HepG2 (cell line): ENCODE data around the gene SLC25A44. TPM values are rescaled to one million over a fixed set of nuclear protein-coding genes. Genes with fewer than 3 reads are reported as not detected.

ENCODE experiments used
- ATAC-seq: fragments of 200-7000 bp; cut with Tn5 transposase; 3 replicates; pipeline ENCODE4 v1.9.1; 2020; ENCODE audit warnings: mild to moderate bottlenecking, moderate library complexity
- BruUV-seq: library from RNA; stranded (reverse); fragments of 400-500 nt; replicated peaks from 2 replicates; lab custom pipeline; 2021; lab: Mats Ljungman, UMichigan
- CTCF ChIA-PET: fragments of 300-600 bp; formaldehyde crosslinking; extraction: SDS; loops from one replicate; lab custom pipeline; 2021; ENCODE audit warnings: low total read pairs, inconsistent platforms, low intra/inter-chr PET ratio; lab: Yijun Ruan, JAX
- POLR2A ChIA-PET: fragments of 350-600 bp; sonication (Branson Sonifier 250); formaldehyde crosslinking; loops from one replicate; lab custom pipeline; 2020; ENCODE audit warnings: antibody characterized with exemption, inconsistent platforms; lab: Yijun Ruan, JAX
- DNase-seq: peaks from one replicate; pipeline ENCODE4 v3.0.0-alpha.2; 2015; ENCODE audit warnings: low spot score
- FAIRE-seq: peaks from 3 replicates; lab custom pipeline; 2011; peaks lifted over from hg19 to GRCh38; lab: Jason Lieb, UNC
- H2AFZ ChIP-seq: one replicate; pipeline ENCODE4 v1.6.1; 2011; ENCODE audit warnings: low read length, inconsistent platforms
- H3K27ac ChIP-seq: fragments of 300-600 bp; 3 replicates; pipeline ENCODE4 v1.8.0; 2011; ENCODE audit warnings: mixed run types, mild to moderate bottlenecking, mixed read lengths, low read length, inconsistent platforms; ENCODE audit not compliant: insufficient read depth; ENCODE audit errors: extremely low read length
- H3K27me3 ChIP-seq, 2 experiments: fragments of 200-600 bp in 1 of 2; 2 replicates in 1 of 2; 3 replicates in 1 of 2; pipeline versions ENCODE4 v1.6.0 to v1.8.0; 2011; ENCODE audit warnings: low read length in 2 of 2, mild to moderate bottlenecking in 2 of 2, moderate library complexity in 2 of 2, inconsistent platforms in 1 of 2; ENCODE audit not compliant: insufficient read depth in 2 of 2, control insufficient read depth in 1 of 2
- H3K36me3 ChIP-seq, 2 experiments: fragments of 200-600 bp in 1 of 2; replicated peaks in 1 of 2; 2 replicates in 1 of 2; 3 replicates in 1 of 2; pipeline versions ENCODE4 v1.5.1 to v1.8.0; 2011; ENCODE audit warnings: low read length in 2 of 2, inconsistent platforms in 1 of 2; ENCODE audit not compliant: insufficient read depth in 2 of 2, control insufficient read depth in 1 of 2
- H3K4me1 ChIP-seq: 2 replicates; pipeline ENCODE4 v1.5.1; 2012; ENCODE audit warnings: low read length, inconsistent platforms; ENCODE audit not compliant: insufficient read depth
- H3K4me2 ChIP-seq: 2 replicates; pipeline ENCODE4 v1.6.0; 2011; ENCODE audit warnings: low read depth, low read length, inconsistent platforms
- H3K4me3 ChIP-seq, 3 experiments: fragments of 200-600 bp in 1 of 3; sonication (generic), shearing (Covaris generic) in 1 of 3; replicated peaks in 1 of 3; 2 replicates each; pipeline ENCODE4 v1.5.1; 2011 to 2016; ENCODE audit warnings: low read length in 3 of 3, inconsistent platforms in 2 of 3, low read depth in 2 of 3, mild to moderate bottlenecking in 2 of 3, control low read depth in 1 of 3, mixed read lengths in 1 of 3; ENCODE audit not compliant: insufficient read depth in 1 of 3
- H3K79me2 ChIP-seq: one replicate; pipeline ENCODE4 v1.6.1; 2011; ENCODE audit warnings: low read length, inconsistent platforms; ENCODE audit not compliant: insufficient read depth
- H3K9ac ChIP-seq: 2 replicates; pipeline ENCODE4 v1.6.0; 2011; ENCODE audit warnings: mild to moderate bottlenecking, low read depth, low read length, inconsistent platforms; ENCODE audit not compliant: insufficient read depth
- H3K9me3 ChIP-seq: 2 replicates; pipeline ENCODE4 v1.5.1; 2012; ENCODE audit warnings: mild to moderate bottlenecking, low read length
- H4K20me1 ChIP-seq: 2 replicates; pipeline ENCODE4 v1.6.0; 2011; ENCODE audit warnings: inconsistent platforms, mild to moderate bottlenecking, low read length, moderate library complexity; ENCODE audit not compliant: insufficient read depth
- ARNTL ChIP-seq: sonication (generic); formaldehyde crosslinking; IDR thresholded peaks from 2 replicates; pipeline ENCODE4 v1.4.0; 2020; ENCODE audit warnings: mild to moderate bottlenecking, missing genetic modification reagents
- CBX2 ChIP-seq, 2 experiments: fragments of 200-600 bp in 1 of 2; sonication (generic); formaldehyde crosslinking in 1 of 2; IDR thresholded peaks; 2 replicates each; pipeline versions ENCODE4 v1.7.0 to v1.8.1; 2018 to 2022; ENCODE audit warnings: low read depth in 2 of 2, low read length in 1 of 2, mild to moderate bottlenecking in 1 of 2, missing genetic modification reagents in 1 of 2
- ESRRA ChIP-seq: sonication (generic); formaldehyde crosslinking; IDR thresholded peaks from 2 replicates; pipeline ENCODE4 v1.5.1; 2020; ENCODE audit warnings: mild to moderate bottlenecking, low read depth, missing genetic modification reagents
- HOXD1 ChIP-seq: sonication (generic); formaldehyde crosslinking; IDR thresholded peaks from 2 replicates; pipeline ENCODE4 v1.5.0; 2020; ENCODE audit warnings: missing genetic modification reagents
- IRX3 ChIP-seq: sonication (generic); formaldehyde crosslinking; IDR thresholded peaks from 2 replicates; pipeline ENCODE4 v1.8.1; 2023; ENCODE audit warnings: mild to moderate bottlenecking, low read depth, missing genetic modification reagents, borderline replicate concordance
- KLF12 ChIP-seq: sonication (generic); formaldehyde crosslinking; IDR thresholded peaks from 2 replicates; pipeline ENCODE4 v1.4.0; 2020; ENCODE audit warnings: missing genetic modification reagents, borderline replicate concordance
- MAFF ChIP-seq: IDR thresholded peaks from 2 replicates; pipeline ENCODE4 v1.6.1; 2011; ENCODE audit warnings: low read depth, low read length, improper control_type of control experiment
- NCOA1 ChIP-seq: sonication (generic); formaldehyde crosslinking; IDR thresholded peaks from 2 replicates; pipeline ENCODE4 v1.9.0; 2021; ENCODE audit warnings: missing genetic modification reagents
- PRDM4 ChIP-seq: sonication (generic); formaldehyde crosslinking; IDR thresholded peaks from 2 replicates; pipeline ENCODE4 v1.9.0; 2021; ENCODE audit warnings: missing genetic modification reagents, borderline replicate concordance
- TFDP1 ChIP-seq: IDR thresholded peaks from 2 replicates; pipeline ENCODE4 v1.6.1; 2016; ENCODE audit warnings: missing compliant biosample characterization, missing genetic modification reagents, borderline replicate concordance
- YEATS2 ChIP-seq: sonication (generic); formaldehyde crosslinking; IDR thresholded peaks from 2 replicates; pipeline ENCODE4 v1.4.0; 2020; ENCODE audit warnings: missing genetic modification reagents, borderline replicate concordance
- ZBTB37 ChIP-seq: sonication (generic); formaldehyde crosslinking; IDR thresholded peaks from 2 replicates; pipeline ENCODE4 v1.4.0; 2020; ENCODE audit warnings: mild to moderate bottlenecking, missing genetic modification reagents
- ZFAT ChIP-seq: sonication (generic); formaldehyde crosslinking; conservative IDR thresholded peaks from 2 replicates; pipeline ENCODE4 v1.8.1; 2023; ENCODE audit warnings: missing genetic modification reagents, inconsistent platforms
- ZFP36L1 ChIP-seq: sonication (generic); formaldehyde crosslinking; IDR thresholded peaks from 2 replicates; pipeline ENCODE4 v1.8.0; 2022; ENCODE audit warnings: mild to moderate bottlenecking, missing genetic modification reagents, moderate library complexity
- ZFX ChIP-seq: sonication (generic); formaldehyde crosslinking; IDR thresholded peaks from 2 replicates; pipeline ENCODE4 v1.4.0; 2020; ENCODE audit warnings: mild to moderate bottlenecking, low read depth, missing genetic modification reagents, moderate library complexity
- ZNF282 ChIP-seq: fragments of 450-650 bp; IDR thresholded peaks from 2 replicates; pipeline ENCODE4 v1.6.1; 2018; ENCODE audit not compliant: partially characterized antibody
- WGBS: methylation state at CpG from one replicate; pipeline ENCODE4 v1.1.6; 2017; ENCODE audit warnings: low lambda C conversion rate; 5-methylcytosine and 5-hydroxymethylcytosine counted together
- in situ Hi-C: cut with HindIII; loops from 2 replicates; pipeline ENCODE4 v1.10.0; 2017; ENCODE audit warnings: low pct_unique_long_range_greater_than_20kb; ENCODE audit not compliant: extremely low pct_ligation_motif_present
- intact Hi-C: fragments of 100-400 bp; cut with micrococcal nuclease; formaldehyde crosslinking; loops from one replicate; pipeline ENCODE4 v1.10.0; 2022; ENCODE audit not compliant: unreplicated experiment
- polyA plus RNA-seq, 8 experiments: library from polyadenylated mRNA; depleted of rRNA in 3 of 8; stranded (reverse) in 7 of 8; unstranded in 1 of 8; fragments of >200 nt; fragmentation: Illumina TruSeq in 4 of 8; extraction: Trizol in 4 of 8; gene quantifications; 2 replicates each; pipeline versions ENCODE4 v1.2.1 to v1.2.3, GENCODE V29; 2011 to 2016; ENCODE audit warnings: low read depth in 4 of 8, missing spikeins in 1 of 8, mixed read lengths in 1 of 8; ENCODE audit not compliant: insufficient read depth in 1 of 8
- total RNA-seq, 5 experiments: library from RNA; depleted of rRNA; stranded (reverse); fragments of >200 nt; fragmentation: Illumina TruSeq; extraction: Trizol; gene quantifications; 2 replicates each; pipeline ENCODE4 v1.2.3, GENCODE V29; 2016; ENCODE audit warnings: low read depth in 1 of 5
- TF ChIP-seq, protein P1 (sequence below): sonication (generic); formaldehyde crosslinking; IDR thresholded peaks from 2 replicates; pipeline ENCODE4 v1.8.0; 2023; ENCODE audit warnings: mild to moderate bottlenecking, missing genetic modification reagents
- TF ChIP-seq, protein P2 (sequence below): sonication (generic); formaldehyde crosslinking; IDR thresholded peaks from 2 replicates; pipeline ENCODE4 v1.8.0; 2022; ENCODE audit warnings: low read depth, missing genetic modification reagents

Gene SLC25A44
- total and polyA plus RNA-seq, 2 of the 13 experiments (the other 11 are each of a cell fraction or from before 2014, with no cell fraction given), result 10.7 to 13.4 TPM

DNA sequence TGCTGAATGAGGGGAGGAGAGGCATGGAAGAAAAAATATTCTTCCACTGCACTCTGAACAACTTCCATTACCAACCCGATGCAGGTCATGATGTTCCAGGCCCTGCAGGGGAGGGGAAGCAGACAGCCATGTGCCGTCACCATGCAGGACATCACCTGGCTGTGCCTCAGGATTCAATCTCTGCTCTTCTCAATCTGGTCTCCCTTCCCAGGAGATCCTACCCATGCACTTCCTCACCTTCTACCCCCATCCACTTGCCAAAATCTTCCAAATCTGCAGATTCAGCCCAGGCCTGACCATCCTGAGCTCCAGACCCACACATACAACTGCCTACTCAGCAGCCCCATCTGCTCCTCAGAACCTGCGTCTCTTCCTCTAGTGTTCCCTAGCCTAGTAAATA, 59.7 kb downstream of the SLC25A44 start:
- Histone ChIP-seq H3K27ac (no peak overlapping the region), H3K4me1 (no peaks in the 10 kb centered on the region; the same call in 1 of the 2 replicates), H3K36me3 (peaks cover 37 to 80% of the 10 kb centered on the region in 2 experiments), H4K20me1 (no peaks in the 10 kb centered on the region), H3K4me2 (no peak overlapping the region), H3K9me3 (no peaks in the 10 kb centered on the region), H3K79me2 (no peaks in the 10 kb centered on the region), H3K27me3 (no peaks in the 10 kb centered on the region), H2AFZ (no peak overlapping the region), H3K9ac (no peak overlapping the region), H3K4me3 (no peak overlapping the region)
- WGBS, result 89% methylated on average over 3 of the region's 3 CpGs
- intact Hi-C loops, result no loop called here
- no peak for DNase-seq
- ChIA-PET POLR2A (no interaction called here), CTCF (no interaction called here)
- FAIRE-seq, result no peak
- ATAC-seq, result no peak
- no TSS peak for BruUV-seq
- in situ Hi-C loops, result no loop called here
- no peak for TF ChIP-seq ZFAT
- TF ChIP-seq CBX2 (IDR thresholded peaks at IDR 0.05; ENCODE audit: low read depth, low read length), result no peak
- no peak for TF ChIP-seq CBX2 (CRISPR knock-in tag; IDR thresholded peaks at IDR 0.05; ENCODE audit: low read depth)
- TF ChIP-seq HOXD1, result no peak
- TF ChIP-seq ARNTL (CRISPR knock-in tag), result no peak
- TF ChIP-seq, protein P1, sequence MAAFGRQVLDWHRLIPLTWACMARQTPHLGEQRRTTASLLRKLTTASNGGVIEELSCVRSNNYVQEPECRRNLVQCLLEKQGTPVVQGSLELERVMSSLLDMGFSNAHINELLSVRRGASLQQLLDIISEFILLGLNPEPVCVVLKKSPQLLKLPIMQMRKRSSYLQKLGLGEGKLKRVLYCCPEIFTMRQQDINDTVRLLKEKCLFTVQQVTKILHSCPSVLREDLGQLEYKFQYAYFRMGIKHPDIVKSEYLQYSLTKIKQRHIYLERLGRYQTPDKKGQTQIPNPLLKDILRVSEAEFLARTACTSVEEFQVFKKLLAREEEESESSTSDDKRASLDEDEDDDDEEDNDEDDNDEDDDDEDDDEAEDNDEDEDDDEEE, result no peak
- no peak for TF ChIP-seq NCOA1
- no peak for TF ChIP-seq ZFP36L1 (CRISPR knock-in tag)
- no peak for TF ChIP-seq YEATS2
- TF ChIP-seq ESRRA, result no peak
- TF ChIP-seq MAFF, result no peak
- no peak for TF ChIP-seq TFDP1 (CRISPR knock-in tag)
- TF ChIP-seq IRX3 (CRISPR knock-in tag), result no peak
- TF ChIP-seq KLF12 (CRISPR knock-in tag), result no peak
- TF ChIP-seq ZNF282, result no peak
- no peak for TF ChIP-seq ZBTB37 (CRISPR knock-in tag)
- TF ChIP-seq, protein P2, sequence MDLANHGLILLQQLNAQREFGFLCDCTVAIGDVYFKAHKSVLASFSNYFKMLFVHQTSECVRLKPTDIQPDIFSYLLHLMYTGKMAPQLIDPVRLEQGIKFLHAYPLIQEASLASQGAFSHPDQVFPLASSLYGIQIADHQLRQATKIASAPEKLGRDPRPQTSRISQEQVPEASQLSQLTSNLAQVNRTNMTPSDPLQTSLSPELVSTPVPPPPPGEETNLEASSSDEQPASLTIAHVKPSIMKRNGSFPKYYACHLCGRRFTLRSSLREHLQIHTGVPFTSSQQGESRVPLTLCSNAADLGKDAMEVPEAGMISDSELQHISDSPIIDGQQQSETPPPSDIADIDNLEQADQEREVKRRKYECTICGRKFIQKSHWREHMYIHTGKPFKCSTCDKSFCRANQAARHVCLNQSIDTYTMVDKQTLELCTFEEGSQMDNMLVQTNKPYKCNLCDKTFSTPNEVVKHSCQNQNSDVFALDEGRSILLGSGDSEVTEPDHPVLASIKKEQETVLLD, result no peak
- TF ChIP-seq PRDM4 (CRISPR knock-in tag), result no peak
- TF ChIP-seq ZFX (CRISPR knock-in tag), result no peak
